Small intestine (tissue), 7 donors: ENCODE results near the gene B3GLCT. TPM values are rescaled to one million over a fixed set of nuclear protein-coding genes. Genes with fewer than 3 reads are reported as not detected.
"Not testable (repeated sequence)": the region's sequence is repeated elsewhere in the genome, so short reads cannot be mapped to it uniquely, and the experiment has no call there.

ENCODE experiments used
- DNase-seq, 2 donors: peaks; one replicate each; pipeline versions ENCODE4 v3.0.0 to v3.0.0-alpha.2; 2013
- FAIRE-seq: peaks from 2 replicates; lab custom pipeline; 2012; peaks lifted over from hg19 to GRCh38; lab: Jason Lieb, UNC
- H3K27ac ChIP-seq, 3 donors: one replicate each; pipeline ENCODE4 v1.5.1; 2013; ENCODE audit warnings: low read length in 2 of 3, mild to moderate bottlenecking in 2 of 3, control low read depth in 1 of 3, inconsistent platforms in 1 of 3, low read depth in 1 of 3, moderate library complexity in 1 of 3
- H3K27me3 ChIP-seq, 3 donors: one replicate each; pipeline ENCODE4 v1.6.1; 2013; ENCODE audit warnings: low read length in 3 of 3, inconsistent platforms in 1 of 3; ENCODE audit not compliant: control insufficient read depth in 3 of 3, insufficient read depth in 3 of 3
- H3K36me3 ChIP-seq, 3 donors: one replicate each; pipeline ENCODE4 v1.6.1; 2013; ENCODE audit warnings: low read length in 3 of 3, inconsistent platforms in 1 of 3, low read depth in 1 of 3, mild to moderate bottlenecking in 1 of 3, moderate library complexity in 1 of 3; ENCODE audit not compliant: control insufficient read depth in 3 of 3, insufficient read depth in 2 of 3
- H3K4me1 ChIP-seq, 3 donors: one replicate each; pipeline ENCODE4 v1.6.1; 2013; ENCODE audit warnings: low read length in 2 of 3, inconsistent platforms in 1 of 3, low read depth in 1 of 3, mild to moderate bottlenecking in 1 of 3, moderate library complexity in 1 of 3; ENCODE audit not compliant: control insufficient read depth in 3 of 3, insufficient read depth in 2 of 3
- H3K4me3 ChIP-seq, 3 donors: one replicate each; pipeline ENCODE4 v1.5.1; 2013; ENCODE audit warnings: low read length in 3 of 3, control low read depth in 1 of 3, inconsistent platforms in 1 of 3, low read depth in 1 of 3, mild to moderate bottlenecking in 1 of 3, moderate library complexity in 1 of 3
- H3K9me3 ChIP-seq, 2 donors: one replicate each; pipeline ENCODE4 v1.6.1; 2013; ENCODE audit warnings: low read depth in 1 of 2, low read length in 1 of 2; ENCODE audit not compliant: control insufficient read depth in 2 of 2, insufficient read depth in 1 of 2
- WGBS, 3 donors: extraction: QIAGEN DNeasy Blood & Tissue Kit; methylation state at CpG; one replicate each; pipeline ENCODE4 v1.1.7; 2013; 5-methylcytosine and 5-hydroxymethylcytosine counted together
- polyA plus RNA-seq, 4 donors: library from polyadenylated mRNA; stranded (reverse) in 3 of 4; unstranded in 1 of 4; fragments of 200-250 nt in 3 of 4; fragments of 120-200 nt in 1 of 4; gene quantifications; one replicate each; pipeline versions ENCODE4 v1.2.1 to v1.2.3, GENCODE V29; 2013
- donor health status: healthy with polysubstance abuse.
- donor health status: control.
- donor health status: control.
- donor health status: Bipolar disorder and iron deficiency.
- donor health status: healthy.

The B3GLCT gene
- polyA plus RNA-seq, 4 donors: 1.6 to 6.1 (median 1.9) TPM

DNA sequence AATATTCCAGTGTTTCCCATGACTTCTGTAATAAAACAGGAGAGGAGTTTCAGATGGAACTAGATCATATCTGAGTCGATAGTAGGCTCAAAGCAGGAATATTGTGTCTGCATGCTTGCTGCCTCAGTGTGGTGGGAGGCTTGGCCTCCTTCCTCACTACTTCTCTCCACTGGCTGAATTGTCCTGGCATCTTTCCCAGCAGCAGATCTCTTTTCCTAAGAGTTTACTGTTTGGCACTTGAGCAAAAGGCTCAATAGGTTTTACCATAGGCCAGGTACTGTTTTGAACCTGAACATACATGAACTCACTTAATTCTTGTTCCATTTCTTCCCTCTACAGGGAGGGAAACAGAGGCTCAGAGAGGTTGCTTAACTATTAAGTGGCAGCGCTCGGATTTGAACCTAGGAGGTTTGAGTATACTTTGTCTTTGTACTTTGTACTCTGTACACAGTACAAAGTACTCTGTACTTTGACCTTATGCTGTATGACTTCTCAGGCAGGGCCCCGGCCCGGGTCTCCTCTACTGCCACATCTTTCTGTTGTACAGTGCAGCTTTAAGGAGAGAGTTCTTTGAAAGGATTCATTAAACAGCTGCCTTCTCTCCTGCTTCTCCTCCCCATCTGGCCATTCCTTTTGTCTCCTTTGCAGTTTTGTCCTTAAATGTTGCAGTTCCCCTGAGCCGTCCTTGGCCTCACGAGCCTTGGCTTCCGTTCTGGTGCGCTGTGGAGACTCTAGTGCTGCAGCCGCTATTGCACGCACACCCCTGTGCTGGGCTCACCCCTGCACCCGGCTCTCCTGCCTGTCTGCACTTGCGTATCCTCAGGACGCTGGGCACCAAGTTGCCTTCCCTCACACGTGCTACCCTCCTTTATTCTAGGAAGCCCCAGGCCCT lies 8.1 kb downstream of the B3GLCT start:
- DNase-seq (no peak), FAIRE-seq (no peak)
- H3K4me3 ChIP-seq: no peak overlapping the region
- no peaks in the 10 kb centered on the region for H3K27me3 ChIP-seq
- H3K36me3 ChIP-seq: no peaks in the 10 kb centered on the region
- 70 to 77% (median 77%) methylated on average over 15 of the region's 15 CpGs for WGBS, 3 donors
- no peaks in the 10 kb centered on the region for H3K4me1 ChIP-seq
- no peak overlapping the region for H3K27ac ChIP-seq
- H3K9me3 ChIP-seq: no peaks in the 10 kb centered on the region

DNA sequence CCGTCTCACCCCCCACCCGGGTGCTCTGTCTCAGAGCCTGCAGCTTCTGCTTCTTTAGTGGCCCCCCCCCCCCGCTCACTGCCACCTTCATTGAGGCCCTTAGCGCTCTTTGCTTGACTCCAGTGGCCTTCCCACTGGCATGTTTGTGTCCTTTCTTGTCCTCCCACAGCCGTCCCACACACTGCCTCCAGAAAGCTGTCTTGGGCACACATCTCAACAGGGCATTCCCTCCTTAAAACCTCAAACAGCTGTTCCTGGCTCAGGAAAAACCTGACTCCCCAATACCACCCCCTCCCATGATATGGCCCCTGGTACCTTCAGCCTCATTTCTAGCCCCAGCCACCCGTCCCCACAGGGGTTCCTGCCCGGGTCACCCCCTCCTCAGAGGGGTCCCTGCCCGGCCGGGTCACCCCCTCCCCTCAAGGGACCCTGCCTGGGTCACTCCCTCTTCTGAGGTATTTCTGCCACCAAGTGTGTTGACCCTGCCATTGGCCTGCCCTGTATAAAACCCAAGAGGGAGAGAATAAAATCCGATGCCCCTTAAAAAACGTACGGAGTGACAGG lies 8.9 kb downstream of the B3GLCT start:
- H3K36me3 ChIP-seq: no peaks in the 10 kb centered on the region
- H3K4me3 ChIP-seq: no peak overlapping the region
- FAIRE-seq (no peak), DNase-seq (no peak)
- WGBS, 3 donors: 83 to 89% (median 86%) methylated on average over 12 of the region's 12 CpGs
- no peaks in the 10 kb centered on the region for H3K4me1 ChIP-seq
- H3K27ac ChIP-seq: no peak overlapping the region
- no peaks in the 10 kb centered on the region for H3K9me3 ChIP-seq
- H3K27me3 ChIP-seq: no peaks in the 10 kb centered on the region

DNA sequence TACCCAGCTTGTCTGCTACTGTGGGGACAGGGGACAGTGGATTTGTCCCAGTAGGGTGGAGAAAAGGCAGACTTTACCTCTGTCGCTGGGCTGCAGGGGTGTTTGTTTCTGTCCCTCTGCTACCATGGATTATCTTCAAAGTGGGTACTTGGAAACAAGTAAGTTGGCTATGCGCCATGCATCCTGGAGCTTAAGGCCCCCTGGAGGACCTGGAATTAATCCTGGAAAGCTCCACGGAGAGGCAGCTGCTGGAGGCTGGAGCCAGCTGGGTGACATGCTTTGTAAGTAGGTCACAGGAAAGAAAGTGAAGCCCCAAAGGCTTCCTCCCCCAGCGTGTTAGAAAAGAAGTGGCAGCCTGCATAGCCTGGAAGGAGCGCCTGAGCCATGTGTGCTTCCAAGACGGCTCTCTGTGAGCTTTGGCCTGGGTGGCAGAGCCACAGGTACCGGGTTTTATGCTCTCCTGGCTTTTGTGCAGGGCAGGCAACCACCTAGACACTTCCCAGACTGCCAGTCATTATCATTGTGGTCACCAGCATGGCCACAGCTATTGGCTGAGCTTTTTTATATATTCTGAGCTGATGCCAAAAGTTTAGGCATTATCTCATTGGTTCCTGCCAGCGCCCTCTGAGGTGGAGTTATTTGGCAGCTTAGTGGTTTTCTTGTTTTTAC lies 9.5 kb downstream of the B3GLCT start:
- H3K36me3 ChIP-seq: no peaks in the 10 kb centered on the region
- H3K27ac ChIP-seq: no peak overlapping the region
- FAIRE-seq (no peak), DNase-seq (no peak)
- WGBS, 3 donors: 46 to 52% (median 50%) methylated on average over 8 of the region's 8 CpGs
- no peaks in the 10 kb centered on the region for H3K4me1 ChIP-seq
- H3K27me3 ChIP-seq: no peaks in the 10 kb centered on the region
- no peaks in the 10 kb centered on the region for H3K9me3 ChIP-seq
- H3K4me3 ChIP-seq: no peak overlapping the region

DNA sequence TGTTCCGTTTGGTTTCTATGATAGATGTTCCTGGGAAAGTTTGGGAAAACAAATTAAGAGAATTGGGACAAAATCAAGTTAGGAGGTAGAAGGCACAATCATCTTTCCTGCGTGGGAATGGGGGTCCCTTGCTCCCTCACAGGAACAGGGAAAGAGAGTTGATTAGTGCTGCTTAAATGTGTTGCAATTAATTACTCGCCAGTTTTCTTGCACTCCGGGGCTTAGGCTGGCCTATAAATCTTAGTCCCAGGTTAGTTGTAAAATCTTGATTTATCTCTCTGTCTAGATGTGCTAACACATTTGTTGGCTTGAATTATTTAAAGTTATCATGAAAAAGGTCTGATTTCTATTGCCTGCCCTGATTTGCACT lies 10.1 kb downstream of the B3GLCT start:
- 66 to 81% (median 74%) methylated on average over 4 of the region's 4 CpGs for WGBS, 3 donors
- no peaks in the 10 kb centered on the region for H3K36me3 ChIP-seq
- no peak overlapping the region for H3K27ac ChIP-seq
- H3K4me1 ChIP-seq: no peaks in the 10 kb centered on the region
- no peak overlapping the region for H3K4me3 ChIP-seq
- H3K9me3 ChIP-seq: no peaks in the 10 kb centered on the region
- FAIRE-seq (no peak), DNase-seq (no peak)
- H3K27me3 ChIP-seq: no peaks in the 10 kb centered on the region

DNA sequence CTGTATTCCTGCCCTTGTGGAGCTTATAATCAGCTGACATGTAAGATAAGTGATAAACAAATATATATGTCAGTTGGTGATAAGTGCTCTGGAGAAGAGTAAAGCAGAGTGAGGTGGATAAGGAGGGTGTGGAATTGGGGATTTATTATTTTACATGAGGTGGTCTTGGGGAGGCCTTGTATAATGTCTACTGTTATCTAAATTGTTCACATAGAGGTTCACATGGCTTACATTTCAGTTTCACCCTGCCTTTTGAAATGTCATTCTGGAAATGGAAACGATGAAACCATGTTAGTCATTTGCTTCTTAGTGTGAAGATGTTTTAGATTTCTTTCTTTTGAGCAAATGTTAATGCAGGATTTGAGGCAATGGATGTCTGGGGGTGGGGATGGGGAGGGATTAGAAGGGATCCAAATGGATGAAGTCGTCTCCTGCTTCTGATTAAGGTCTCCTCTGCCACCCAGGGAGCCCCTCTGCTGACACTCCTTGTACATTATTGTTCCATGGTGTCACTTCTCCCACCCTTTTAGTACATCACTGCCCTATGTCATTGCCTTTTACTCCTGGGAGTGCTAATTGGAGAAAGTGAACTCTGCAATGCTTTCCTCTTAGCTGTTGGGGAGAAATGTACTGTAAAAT lies 14.0 kb downstream of the B3GLCT start:
- Histone ChIP-seq H3K4me3 (no peak overlapping the region), H3K9me3 (no peaks in the 10 kb centered on the region), H3K36me3 (no peaks in the 10 kb centered on the region), H3K4me1 (no peaks in the 10 kb centered on the region), H3K27me3 (no peaks in the 10 kb centered on the region), H3K27ac (no peak overlapping the region)
- DNase-seq (no peak), FAIRE-seq (no peak)
- WGBS, 3 donors: 64 to 74% (median 71%) methylated on average over 2 of the region's 2 CpGs

DNA sequence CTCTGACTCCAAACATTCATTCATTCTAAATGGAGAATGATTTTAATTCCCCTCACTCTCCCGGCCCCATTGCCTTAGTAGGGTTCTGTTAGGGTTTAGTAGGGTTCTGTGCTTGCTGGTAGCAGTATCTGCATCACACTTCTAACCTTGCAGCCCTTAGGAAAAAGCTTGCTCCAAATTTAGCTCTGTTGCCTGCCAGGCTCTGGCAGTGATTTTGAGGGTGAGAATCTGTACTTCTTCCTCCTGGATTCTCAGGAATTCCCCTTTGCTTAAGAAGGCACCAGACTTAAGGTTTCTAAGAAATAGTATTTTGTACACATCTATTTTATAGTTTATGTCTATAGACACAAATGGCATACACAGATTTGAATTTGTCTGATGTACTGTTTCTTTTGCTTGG lies 14.7 kb downstream of the B3GLCT start:
- no peaks in the 10 kb centered on the region for H3K9me3 ChIP-seq
- H3K27me3 ChIP-seq: no peaks in the 10 kb centered on the region
- no peaks in the 10 kb centered on the region for H3K36me3 ChIP-seq
- FAIRE-seq (no peak), DNase-seq (no peak)
- 69 to 95% (median 88%) methylated on average over 1 of the region's 1 CpG for WGBS, 3 donors
- H3K27ac ChIP-seq: no peak overlapping the region
- H3K4me3 ChIP-seq: no peak overlapping the region
- no peaks in the 10 kb centered on the region for H3K4me1 ChIP-seq

DNA sequence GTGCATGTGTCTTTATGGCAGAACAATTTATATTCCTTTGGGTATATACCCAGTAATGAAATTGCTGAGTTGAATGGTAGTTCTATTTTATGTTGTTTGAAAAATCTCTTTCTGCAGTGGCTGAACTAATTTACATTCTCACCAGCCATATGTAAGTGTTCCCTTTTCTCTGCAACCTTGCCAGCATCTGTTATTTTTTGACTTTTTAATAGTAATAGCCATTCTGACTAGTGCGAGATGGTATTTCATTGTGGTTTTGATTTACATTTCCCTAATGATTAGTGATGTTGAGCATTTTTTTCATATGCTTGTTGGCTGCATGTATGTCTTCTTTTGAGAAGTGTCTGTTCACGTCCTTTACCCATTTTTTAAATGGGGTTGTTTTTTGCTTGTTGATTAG lies 17.1 kb downstream of the B3GLCT start:
- H3K27ac ChIP-seq, DNase-seq: not testable (repeated sequence)
- WGBS, 3 donors: 93 to 97% (median 95%) methylated on average over 2 of the region's 2 CpGs

DNA sequence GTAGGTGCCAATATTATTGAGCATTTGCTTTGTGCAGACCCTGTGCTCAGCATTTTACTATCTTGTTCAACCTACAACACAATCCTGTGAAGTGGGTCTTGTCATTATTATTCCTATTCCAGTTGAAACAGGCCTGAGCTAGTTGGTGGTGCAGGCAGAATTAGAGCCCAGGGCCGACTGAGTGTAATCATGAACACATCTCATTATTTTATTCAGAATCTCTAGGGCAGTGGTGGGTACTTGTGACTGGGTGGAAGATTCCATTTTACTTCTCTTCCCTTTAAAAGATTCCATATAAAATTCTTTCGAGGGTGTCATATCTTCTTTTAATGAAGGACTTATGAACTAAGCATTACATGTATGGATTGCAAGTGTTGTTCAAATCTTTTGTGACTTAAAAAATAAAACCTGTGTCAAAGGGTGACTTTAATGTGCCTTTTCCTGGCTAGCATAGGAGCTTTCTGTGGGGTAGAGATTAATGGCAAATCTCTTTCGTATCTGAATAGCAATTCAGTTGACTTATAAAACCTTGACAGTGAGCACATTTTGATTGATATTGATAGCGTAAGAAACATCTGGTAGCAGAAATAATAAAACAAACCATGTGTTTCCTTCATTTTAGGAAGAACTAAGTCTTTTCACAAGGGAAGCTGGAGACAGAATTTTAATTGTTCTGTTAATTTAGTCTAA lies 20.3 kb downstream of the B3GLCT start:
- H3K4me1 ChIP-seq: no peaks in the 10 kb centered on the region
- H3K9me3 ChIP-seq: no peaks in the 10 kb centered on the region
- H3K36me3 ChIP-seq: no peaks in the 10 kb centered on the region
- DNase-seq: no peak
- 87 to 90% (median 90%) methylated on average over 4 of the region's 4 CpGs for WGBS, 3 donors
- no peak overlapping the region for H3K27ac ChIP-seq
- no peak for FAIRE-seq
- no peak overlapping the region for H3K4me3 ChIP-seq
- H3K27me3 ChIP-seq: no peaks in the 10 kb centered on the region

More for the DNA sequence above, 17.1 kb downstream of the B3GLCT start:
- H3K27me3 ChIP-seq, H3K4me3 ChIP-seq, H3K9me3 ChIP-seq, FAIRE-seq, H3K4me1 ChIP-seq, H3K36me3 ChIP-seq: not testable (repeated sequence)
